ENCODE results near the gene KIAA0825.

The KIAA0825 gene

GRCh38 chr5:94217745-94218144, 400.7 kb downstream of the KIAA0825 start:
- no peak overlapping the region for H3K4me3 ChIP-seq (ENCODE audit: low read depth, low read length)
- in situ Hi-C loops (cut with HindIII; ENCODE audit: low sequenced_read_pairs) = no loop called here
- TF ChIP-seq, protein P1, sequence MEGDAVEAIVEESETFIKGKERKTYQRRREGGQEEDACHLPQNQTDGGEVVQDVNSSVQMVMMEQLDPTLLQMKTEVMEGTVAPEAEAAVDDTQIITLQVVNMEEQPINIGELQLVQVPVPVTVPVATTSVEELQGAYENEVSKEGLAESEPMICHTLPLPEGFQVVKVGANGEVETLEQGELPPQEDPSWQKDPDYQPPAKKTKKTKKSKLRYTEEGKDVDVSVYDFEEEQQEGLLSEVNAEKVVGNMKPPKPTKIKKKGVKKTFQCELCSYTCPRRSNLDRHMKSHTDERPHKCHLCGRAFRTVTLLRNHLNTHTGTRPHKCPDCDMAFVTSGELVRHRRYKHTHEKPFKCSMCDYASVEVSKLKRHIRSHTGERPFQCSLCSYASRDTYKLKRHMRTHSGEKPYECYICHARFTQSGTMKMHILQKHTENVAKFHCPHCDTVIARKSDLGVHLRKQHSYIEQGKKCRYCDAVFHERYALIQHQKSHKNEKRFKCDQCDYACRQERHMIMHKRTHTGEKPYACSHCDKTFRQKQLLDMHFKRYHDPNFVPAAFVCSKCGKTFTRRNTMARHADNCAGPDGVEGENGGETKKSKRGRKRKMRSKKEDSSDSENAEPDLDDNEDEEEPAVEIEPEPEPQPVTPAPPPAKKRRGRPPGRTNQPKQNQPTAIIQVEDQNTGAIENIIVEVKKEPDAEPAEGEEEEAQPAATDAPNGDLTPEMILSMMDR (IDR thresholded peaks at IDR 0.05; ENCODE audit: low read depth, low read length, missing control alignments) = no peak
- no peak for DNase-seq (ENCODE audit: low read depth)

GRCh38 chr5:94217216-94217615, 401.2 kb downstream of the KIAA0825 start:
- TF ChIP-seq, protein P1 (IDR thresholded peaks at IDR 0.05; ENCODE audit: low read depth, low read length, missing control alignments) = no peak
- no peak for DNase-seq (ENCODE audit: low read depth)
- in situ Hi-C loops (cut with HindIII; ENCODE audit: low sequenced_read_pairs) = no loop called here
- no peak overlapping the region for H3K4me3 ChIP-seq (ENCODE audit: low read depth, low read length)

- no peak for DNase-seq (ENCODE audit: low read depth)
- TF ChIP-seq, protein P1 (IDR thresholded peaks at IDR 0.05; ENCODE audit: low read depth, low read length, missing control alignments) = no peak
- in situ Hi-C loops (cut with HindIII; ENCODE audit: low sequenced_read_pairs) = no loop called here
- no peak overlapping the region for H3K4me3 ChIP-seq (ENCODE audit: low read depth, low read length)
Measured at GRCh38 chr5:94212476-94212875, 405.9 kb downstream of the KIAA0825 start.

DNA sequence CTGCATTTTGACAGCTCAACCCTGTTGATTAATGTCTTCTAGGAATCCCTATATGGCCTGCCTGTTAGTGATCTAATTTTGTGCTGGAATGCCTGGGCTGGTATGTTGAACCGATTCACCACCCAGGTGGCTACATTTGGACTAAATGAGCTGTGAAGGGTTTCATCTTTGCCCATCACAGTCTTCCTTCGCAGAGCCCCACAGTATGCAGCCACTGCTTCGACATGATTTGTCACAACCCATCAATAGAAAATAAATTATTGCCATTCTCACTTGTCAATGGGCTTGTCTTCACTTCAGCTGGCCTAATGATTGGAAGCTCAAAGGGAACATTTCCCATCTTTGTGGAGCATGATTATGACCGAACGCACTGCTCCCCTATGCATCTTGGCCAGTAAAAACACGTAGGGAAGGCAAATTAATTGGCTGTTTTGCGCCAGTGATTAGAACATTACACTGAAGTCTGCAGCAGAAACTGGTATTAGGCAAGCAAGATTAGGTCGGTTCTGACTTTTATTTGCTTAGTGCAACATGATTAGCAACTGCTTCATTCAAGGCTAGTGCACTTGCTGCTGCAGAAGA, 408.5 kb downstream of the KIAA0825 start:
- in situ Hi-C loops (cut with HindIII; ENCODE audit: low sequenced_read_pairs) = no loop called here
- H3K4me3 ChIP-seq (ENCODE audit: low read depth, low read length) = no peak overlapping the region
- DNase-seq (ENCODE audit: low read depth) = no peak
- TF ChIP-seq, protein P1 (IDR thresholded peaks at IDR 0.05; ENCODE audit: low read depth, low read length, missing control alignments) = no peak

- no peak overlapping the region for H3K4me3 ChIP-seq (ENCODE audit: low read depth, low read length)
- in situ Hi-C loops (cut with HindIII; ENCODE audit: low sequenced_read_pairs) = no loop called here
- no peak for DNase-seq (ENCODE audit: low read depth)
- TF ChIP-seq, protein P1 (IDR thresholded peaks at IDR 0.05; ENCODE audit: low read depth, low read length, missing control alignments) = no peak
Measured at GRCh38 chr5:94209272-94209671, 409.1 kb downstream of the KIAA0825 start.

DNA sequence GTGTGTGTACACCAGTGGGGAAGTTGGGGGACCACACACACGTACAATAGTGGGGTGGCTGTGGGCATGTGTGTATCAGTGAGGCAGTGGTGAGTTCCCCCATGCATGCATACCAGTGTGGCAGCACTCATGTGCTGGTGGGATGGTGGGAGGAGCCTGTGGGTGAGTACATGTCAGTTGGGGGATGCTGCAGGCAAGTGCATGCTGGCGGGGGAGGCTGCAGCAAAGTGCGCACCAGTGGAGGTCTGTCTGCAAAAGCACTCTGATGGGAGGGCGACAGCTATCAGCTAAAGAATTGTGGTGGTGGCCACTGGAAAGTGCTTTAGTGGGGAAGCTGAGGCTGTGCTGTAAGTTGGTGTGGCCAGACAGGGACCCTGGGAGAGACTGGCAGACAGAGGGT, 418.8 kb downstream of the KIAA0825 start:
- DNase-seq (ENCODE audit: low read depth) = no peak
- in situ Hi-C loops (cut with HindIII; ENCODE audit: low sequenced_read_pairs) = no loop called here
- TF ChIP-seq, protein P1 (IDR thresholded peaks at IDR 0.05; ENCODE audit: low read depth, low read length, missing control alignments) = no peak
- no peak overlapping the region for H3K4me3 ChIP-seq (ENCODE audit: low read depth, low read length)
